Measurements from ENCODE around the gene ZNF557.

ZNF557 gene

GRCh38 chr19:7104747-7105447 lies 35.4 kb downstream of the ZNF557 start:
- Histone ChIP-seq H3K27me3 (ENCODE audit: control insufficient read depth in 1 of 2, insufficient read depth in 2 of 2, low read length in 2 of 2) (no peaks in the 10 kb centered on the region), H3K9me3 (ENCODE audit: control insufficient read depth in 1 of 2, low read length in 2 of 2) (no peaks in the 10 kb centered on the region), H3K4me3 (ENCODE audit: low read depth in 1 of 2, low read length in 2 of 2) (no peak overlapping the region), H3K36me3 (ENCODE audit: control insufficient read depth in 1 of 2, insufficient read depth in 2 of 2, low read length in 2 of 2) (no peaks in the 10 kb centered on the region), H3K9ac (ENCODE audit: low read depth in 1 of 2, low read length in 2 of 2) (no peak overlapping the region), H3K27ac (ENCODE audit: low read depth, low read length) (no peak overlapping the region), H3K4me1 (ENCODE audit: control insufficient read depth in 1 of 2, insufficient read depth in 2 of 2, low read length in 2 of 2) (peaks cover 0 to 5% of the 10 kb centered on the region in 2 donors)

GRCh38 chr19:7106711-7107657 lies 37.5 kb downstream of the ZNF557 start:
- H3K9ac ChIP-seq (ENCODE audit: low read depth in 1 of 2, low read length in 2 of 2), result no peak overlapping the region
- no peaks in the 10 kb centered on the region for H3K4me1 ChIP-seq (ENCODE audit: control insufficient read depth in 1 of 2, insufficient read depth in 2 of 2, low read length in 2 of 2)
- H3K27me3 ChIP-seq (ENCODE audit: control insufficient read depth in 1 of 2, insufficient read depth in 2 of 2, low read length in 2 of 2), result no peaks in the 10 kb centered on the region
- no peak overlapping the region for H3K27ac ChIP-seq (ENCODE audit: low read depth, low read length)
- no peak overlapping the region for H3K4me3 ChIP-seq (ENCODE audit: low read depth in 1 of 2, low read length in 2 of 2)
- H3K9me3 ChIP-seq (ENCODE audit: control insufficient read depth in 1 of 2, low read length in 2 of 2), result no peaks in the 10 kb centered on the region
- no peaks in the 10 kb centered on the region for H3K36me3 ChIP-seq (ENCODE audit: control insufficient read depth in 1 of 2, insufficient read depth in 2 of 2, low read length in 2 of 2)

GRCh38 chr19:7109678-7110289 lies 40.3 kb downstream of the ZNF557 start:
- H3K36me3 ChIP-seq (ENCODE audit: control insufficient read depth in 1 of 2, insufficient read depth in 2 of 2, low read length in 2 of 2), result peaks cover 0 to under 1% of the 10 kb centered on the region in 2 donors
- H3K27ac ChIP-seq (ENCODE audit: low read depth, low read length), result no peak overlapping the region
- H3K4me1 ChIP-seq (ENCODE audit: control insufficient read depth in 1 of 2, insufficient read depth in 2 of 2, low read length in 2 of 2), result no peaks in the 10 kb centered on the region
- no peaks in the 10 kb centered on the region for H3K9me3 ChIP-seq (ENCODE audit: control insufficient read depth in 1 of 2, low read length in 2 of 2)
- no peaks in the 10 kb centered on the region for H3K27me3 ChIP-seq (ENCODE audit: control insufficient read depth in 1 of 2, insufficient read depth in 2 of 2, low read length in 2 of 2)
- H3K4me3 ChIP-seq (ENCODE audit: low read depth in 1 of 2, low read length in 2 of 2), result no peak overlapping the region
- H3K9ac ChIP-seq (ENCODE audit: low read depth in 1 of 2, low read length in 2 of 2), result no peak overlapping the region

GRCh38 chr19:7112675-7113074 lies 43.2 kb downstream of the ZNF557 start:
- Histone ChIP-seq H3K9ac (ENCODE audit: low read depth in 1 of 2, low read length in 2 of 2) (no peak overlapping the region), H3K27me3 (ENCODE audit: control insufficient read depth in 1 of 2, insufficient read depth in 2 of 2, low read length in 2 of 2) (no peaks in the 10 kb centered on the region), H3K36me3 (ENCODE audit: control insufficient read depth in 1 of 2, insufficient read depth in 2 of 2, low read length in 2 of 2) (peaks cover 10 to 21% of the 10 kb centered on the region in 2 donors), H3K27ac (ENCODE audit: low read depth, low read length) (no peak overlapping the region), H3K4me1 (ENCODE audit: control insufficient read depth in 1 of 2, insufficient read depth in 2 of 2, low read length in 2 of 2) (no peaks in the 10 kb centered on the region), H3K4me3 (ENCODE audit: low read depth in 1 of 2, low read length in 2 of 2) (no peak overlapping the region), H3K9me3 (ENCODE audit: control insufficient read depth in 1 of 2, low read length in 2 of 2) (no peaks in the 10 kb centered on the region)

- Histone ChIP-seq H3K4me1 (ENCODE audit: control insufficient read depth in 1 of 2, insufficient read depth in 2 of 2, low read length in 2 of 2) (no peaks in the 10 kb centered on the region), H3K36me3 (ENCODE audit: control insufficient read depth in 1 of 2, insufficient read depth in 2 of 2, low read length in 2 of 2) (peaks cover 10 to 25% of the 10 kb centered on the region in 2 donors), H3K27ac (ENCODE audit: low read depth, low read length) (no peak overlapping the region), H3K27me3 (ENCODE audit: control insufficient read depth in 1 of 2, insufficient read depth in 2 of 2, low read length in 2 of 2) (no peaks in the 10 kb centered on the region), H3K9ac (ENCODE audit: low read depth in 1 of 2, low read length in 2 of 2) (no peak overlapping the region), H3K9me3 (ENCODE audit: control insufficient read depth in 1 of 2, low read length in 2 of 2) (no peaks in the 10 kb centered on the region), H3K4me3 (ENCODE audit: low read depth in 1 of 2, low read length in 2 of 2) (no peak overlapping the region)
These were observed 43.7 kb downstream of the ZNF557 start for GRCh38 chr19:7113233-7113632.

GRCh38 chr19:7115721-7116120 lies 46.2 kb downstream of the ZNF557 start:
- no peaks in the 10 kb centered on the region for H3K9me3 ChIP-seq (ENCODE audit: control insufficient read depth in 1 of 2, low read length in 2 of 2)
- no peak overlapping the region for H3K27ac ChIP-seq (ENCODE audit: low read depth, low read length)
- no peak overlapping the region for H3K4me3 ChIP-seq (ENCODE audit: low read depth in 1 of 2, low read length in 2 of 2)
- peaks cover 20 to 43% of the 10 kb centered on the region in 2 donors for H3K36me3 ChIP-seq (ENCODE audit: control insufficient read depth in 1 of 2, insufficient read depth in 2 of 2, low read length in 2 of 2)
- no peaks in the 10 kb centered on the region for H3K4me1 ChIP-seq (ENCODE audit: control insufficient read depth in 1 of 2, insufficient read depth in 2 of 2, low read length in 2 of 2)
- no peaks in the 10 kb centered on the region for H3K27me3 ChIP-seq (ENCODE audit: control insufficient read depth in 1 of 2, insufficient read depth in 2 of 2, low read length in 2 of 2)
- H3K9ac ChIP-seq (ENCODE audit: low read depth in 1 of 2, low read length in 2 of 2), result no peak overlapping the region

- Histone ChIP-seq H3K9ac (ENCODE audit: low read depth in 1 of 2, low read length in 2 of 2) (no peak overlapping the region), H3K36me3 (ENCODE audit: control insufficient read depth in 1 of 2, insufficient read depth in 2 of 2, low read length in 2 of 2) (peaks cover 21 to 57% of the 10 kb centered on the region in 2 donors), H3K9me3 (ENCODE audit: control insufficient read depth in 1 of 2, low read length in 2 of 2) (no peaks in the 10 kb centered on the region), H3K27me3 (ENCODE audit: control insufficient read depth in 1 of 2, insufficient read depth in 2 of 2, low read length in 2 of 2) (no peaks in the 10 kb centered on the region), H3K4me1 (ENCODE audit: control insufficient read depth in 1 of 2, insufficient read depth in 2 of 2, low read length in 2 of 2) (no peaks in the 10 kb centered on the region), H3K4me3 (ENCODE audit: low read depth in 1 of 2, low read length in 2 of 2) (no peak overlapping the region), H3K27ac (ENCODE audit: low read depth, low read length) (no peak overlapping the region)
These were observed 47.7 kb downstream of the ZNF557 start for GRCh38 chr19:7117248-7117647.

- Histone ChIP-seq H3K36me3 (ENCODE audit: control insufficient read depth in 1 of 2, insufficient read depth in 2 of 2, low read length in 2 of 2) (peaks cover 27 to 64% of the 10 kb centered on the region in 2 donors), H3K9me3 (ENCODE audit: control insufficient read depth in 1 of 2, low read length in 2 of 2) (no peaks in the 10 kb centered on the region), H3K4me3 (ENCODE audit: low read depth in 1 of 2, low read length in 2 of 2) (no peak overlapping the region), H3K9ac (ENCODE audit: low read depth in 1 of 2, low read length in 2 of 2) (no peak overlapping the region), H3K27ac (ENCODE audit: low read depth, low read length) (no peak overlapping the region), H3K4me1 (ENCODE audit: control insufficient read depth in 1 of 2, insufficient read depth in 2 of 2, low read length in 2 of 2) (no peaks in the 10 kb centered on the region), H3K27me3 (ENCODE audit: control insufficient read depth in 1 of 2, insufficient read depth in 2 of 2, low read length in 2 of 2) (no peaks in the 10 kb centered on the region)
These were observed 50.1 kb downstream of the ZNF557 start for GRCh38 chr19:7119582-7119981.

- Histone ChIP-seq H3K4me1 (ENCODE audit: control insufficient read depth in 1 of 2, insufficient read depth in 2 of 2, low read length in 2 of 2) (no peaks in the 10 kb centered on the region), H3K9ac (ENCODE audit: low read depth in 1 of 2, low read length in 2 of 2) (no peak overlapping the region), H3K4me3 (ENCODE audit: low read depth in 1 of 2, low read length in 2 of 2) (no peak overlapping the region), H3K9me3 (ENCODE audit: control insufficient read depth in 1 of 2, low read length in 2 of 2) (no peaks in the 10 kb centered on the region), H3K36me3 (ENCODE audit: control insufficient read depth in 1 of 2, insufficient read depth in 2 of 2, low read length in 2 of 2) (peaks cover 31 to 66% of the 10 kb centered on the region in 2 donors), H3K27ac (ENCODE audit: low read depth, low read length) (no peak overlapping the region), H3K27me3 (ENCODE audit: control insufficient read depth in 1 of 2, insufficient read depth in 2 of 2, low read length in 2 of 2) (no peaks in the 10 kb centered on the region)
These were observed 51.0 kb downstream of the ZNF557 start for GRCh38 chr19:7120499-7120898.

- Histone ChIP-seq H3K4me3 (ENCODE audit: low read depth in 1 of 2, low read length in 2 of 2) (no peak overlapping the region), H3K4me1 (ENCODE audit: control insufficient read depth in 1 of 2, insufficient read depth in 2 of 2, low read length in 2 of 2) (no peaks in the 10 kb centered on the region), H3K27ac (ENCODE audit: low read depth, low read length) (no peak overlapping the region), H3K27me3 (ENCODE audit: control insufficient read depth in 1 of 2, insufficient read depth in 2 of 2, low read length in 2 of 2) (no peaks in the 10 kb centered on the region), H3K9me3 (ENCODE audit: control insufficient read depth in 1 of 2, low read length in 2 of 2) (peaks cover 8 to 9% of the 10 kb centered on the region in 2 donors), H3K36me3 (ENCODE audit: control insufficient read depth in 1 of 2, insufficient read depth in 2 of 2, low read length in 2 of 2) (peaks cover 39 to 73% of the 10 kb centered on the region in 2 donors), H3K9ac (ENCODE audit: low read depth in 1 of 2, low read length in 2 of 2) (no peak overlapping the region)
These were observed 53.2 kb downstream of the ZNF557 start for GRCh38 chr19:7122701-7123100.

All from duodenal mucosa (tissue), 2 donors.